CD4-positive, alpha-beta T cell (primary cell): ENCODE results near the gene HMCN1. TPM values are rescaled to one million over a fixed set of nuclear protein-coding genes. Genes with fewer than 3 reads are reported as not detected.

Source experiments
- ATAC-seq: fragments of 200-7000 bp; cut with Tn5 transposase; one replicate; pipeline ENCODE4 v1.10.0; 2022; ENCODE audit warnings: mild to moderate bottlenecking; ENCODE audit not compliant: poor library complexity
- CTCF ChIA-PET: fragments of 350-600 bp; sonication (Branson Sonifier 250); formaldehyde crosslinking; loops from one replicate; lab custom pipeline; 2021; ENCODE audit warnings: antibody characterized with exemption, inconsistent platforms; lab: Charles Lee
- POLR2A ChIA-PET: fragments of 350-600 bp; sonication (Branson Sonifier 250); formaldehyde crosslinking; loops from one replicate; lab custom pipeline; 2021; ENCODE audit warnings: antibody characterized with exemption, inconsistent platforms; lab: Charles Lee
- DNase-seq, 14 experiments: peaks; one replicate each; pipeline ENCODE4 v3.0.0-alpha.2; 2013 to 2020; ENCODE audit warnings: mixed read lengths in 2 of 14
- H3K27ac ChIP-seq, 2 donors: one replicate each; pipeline versions ENCODE4 v1.5.1 to v1.7.0; 2013; ENCODE audit warnings: low read length in 2 of 2, low read depth in 1 of 2, mild to moderate bottlenecking in 1 of 2
- H3K27me3 ChIP-seq, 2 experiments: 1 replicate in 1 of 2; 2 replicates in 1 of 2; pipeline versions ENCODE4 v1.6.1 to v1.7.0; 2013; ENCODE audit warnings: low read length in 2 of 2, control low read depth in 1 of 2, mild to moderate bottlenecking in 1 of 2, moderate library complexity in 1 of 2; ENCODE audit not compliant: insufficient read depth in 2 of 2, control insufficient read depth in 1 of 2
- H3K36me3 ChIP-seq: one replicate; pipeline ENCODE4 v1.6.1; 2013; ENCODE audit warnings: low read length, control low read depth; ENCODE audit not compliant: insufficient read depth
- H3K4me1 ChIP-seq: one replicate; pipeline ENCODE4 v1.6.1; 2013; ENCODE audit warnings: low read length, control low read depth; ENCODE audit not compliant: insufficient read depth
- H3K4me3 ChIP-seq: one replicate; pipeline ENCODE4 v1.5.1; 2013; ENCODE audit warnings: mild to moderate bottlenecking, low read length, moderate library complexity
- H3K9me3 ChIP-seq, 2 experiments: 1 replicate in 1 of 2; 2 replicates in 1 of 2; pipeline versions ENCODE4 v1.6.1 to v1.7.0; 2013; ENCODE audit warnings: low read length in 2 of 2, mild to moderate bottlenecking in 2 of 2, control low read depth in 1 of 2, moderate library complexity in 1 of 2; ENCODE audit not compliant: control insufficient read depth in 1 of 2, insufficient read depth in 1 of 2
- H3K27ac Mint-ChIP-seq: one replicate; pipeline ENCODE4 v1.8.0; 2020; ENCODE audit warnings: mixed read lengths
- H3K27me3 Mint-ChIP-seq: one replicate; pipeline ENCODE4 v1.8.0; 2021; ENCODE audit warnings: mixed read lengths
- H3K36me3 Mint-ChIP-seq: one replicate; pipeline ENCODE4 v1.8.0; 2021; ENCODE audit warnings: low read depth, mixed read lengths
- H3K4me1 Mint-ChIP-seq: one replicate; pipeline ENCODE4 v1.8.0; 2021; ENCODE audit warnings: low read depth, mixed read lengths
- H3K4me3 Mint-ChIP-seq: one replicate; pipeline ENCODE4 v1.8.0; 2020; ENCODE audit warnings: mild to moderate bottlenecking, mixed read lengths
- H3K9me3 Mint-ChIP-seq: one replicate; pipeline ENCODE4 v1.8.0; 2020; ENCODE audit warnings: mixed read lengths
- CTCF ChIP-seq: fragments of 200-600 bp; IDR thresholded peaks from one replicate; pipeline ENCODE4 v1.8.0; 2022; ENCODE audit warnings: antibody characterized with exemption, mild to moderate bottlenecking
- intact Hi-C, 2 experiments: fragments of 100-400 bp; cut with DNase I in 1 of 2; cut with micrococcal nuclease in 1 of 2; formaldehyde crosslinking; loops; one replicate each; pipeline versions ENCODE4 v1.15.1 to v1.9.0; 2023 to 2025; cut with DNase I, micrococcal nuclease
- total RNA-seq, 174 experiments: library from RNA in 2 of 174; stranded (reverse) in 2 of 174; gene quantifications; one replicate each; pipeline ENCODE4 v1.2.3 and lab custom pipeline; 2021 to 2026

The HMCN1 gene
- total RNA-seq, 2 experiments from 2014 or later = 0.14 TPM

DNA sequence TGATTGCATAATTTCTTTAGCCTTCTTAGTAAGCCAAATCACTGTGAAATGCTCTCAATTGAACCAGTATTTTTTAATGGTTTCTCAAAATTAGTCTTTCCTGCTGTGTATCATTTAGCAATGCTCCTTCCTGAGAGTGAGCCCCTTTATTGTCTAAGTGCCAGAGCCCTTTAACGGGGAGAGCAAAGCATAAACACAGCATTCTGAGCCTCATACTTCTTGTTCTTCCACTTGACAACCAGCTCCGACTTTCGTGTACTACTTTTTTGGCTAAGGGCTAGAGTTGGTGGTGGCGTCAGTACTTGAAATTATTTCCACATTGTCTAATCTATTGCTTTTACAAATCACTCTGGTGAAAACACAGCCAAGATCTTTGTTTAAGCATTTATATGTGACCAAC lies 341.8 kb downstream of the HMCN1 start:
- no peak overlapping the region for H3K27ac ChIP-seq
- DNase-seq = no peak
- H3K36me3 Mint-ChIP-seq = no peaks in the 10 kb centered on the region
- no peaks in the 10 kb centered on the region for H3K9me3 Mint-ChIP-seq
- ChIA-PET POLR2A (no interaction called here), CTCF (no interaction called here)
- no peak for TF ChIP-seq CTCF
- H3K4me1 Mint-ChIP-seq = no peaks in the 10 kb centered on the region
- intact Hi-C loops = no loop called here
- H3K4me3 ChIP-seq = no peak overlapping the region
- no peaks in the 10 kb centered on the region for H3K4me1 ChIP-seq
- H3K4me3 Mint-ChIP-seq = no peak overlapping the region
- H3K36me3 ChIP-seq = no peaks in the 10 kb centered on the region
- peaks cover 5% of the 10 kb centered on the region for H3K27me3 Mint-ChIP-seq
- no peaks in the 10 kb centered on the region for H3K9me3 ChIP-seq
- ATAC-seq = no peak
- H3K27ac Mint-ChIP-seq = no peak overlapping the region
- H3K27me3 ChIP-seq = no peaks in the 10 kb centered on the region

GRCh38 chr1:186078245-186078644 lies 344.1 kb downstream of the HMCN1 start:
- Histone ChIP-seq H3K36me3 (no peaks in the 10 kb centered on the region), H3K4me1 (no peaks in the 10 kb centered on the region), H3K27me3 (no peaks in the 10 kb centered on the region), H3K27ac (no peak overlapping the region), H3K4me3 (no peak overlapping the region), H3K9me3 (no peaks in the 10 kb centered on the region)
- ChIA-PET CTCF (no interaction called here), POLR2A (no interaction called here)
- no peak overlapping the region for H3K27ac Mint-ChIP-seq
- H3K36me3 Mint-ChIP-seq = no peaks in the 10 kb centered on the region
- no peak for DNase-seq
- H3K9me3 Mint-ChIP-seq = no peaks in the 10 kb centered on the region
- H3K4me3 Mint-ChIP-seq = no peak overlapping the region
- TF ChIP-seq CTCF = no peak
- intact Hi-C loops = no loop called here
- H3K27me3 Mint-ChIP-seq = peaks cover 5% of the 10 kb centered on the region
- no peak for ATAC-seq
- no peaks in the 10 kb centered on the region for H3K4me1 Mint-ChIP-seq

GRCh38 chr1:186079084-186079684 lies 345.0 kb downstream of the HMCN1 start:
- CTCF ChIA-PET = no interaction called here

More at GRCh38 chr1:186079084-186079684, 345.0 kb downstream of the HMCN1 start:
- no peak for TF ChIP-seq CTCF
- H3K9me3 Mint-ChIP-seq = no peaks in the 10 kb centered on the region
- no peak overlapping the region for H3K4me3 ChIP-seq
- H3K27ac Mint-ChIP-seq = no peak overlapping the region
- no peaks in the 10 kb centered on the region for H3K9me3 ChIP-seq
- no peaks in the 10 kb centered on the region for H3K4me1 ChIP-seq
- no peak for DNase-seq
- H3K4me1 Mint-ChIP-seq = no peaks in the 10 kb centered on the region
- no peaks in the 10 kb centered on the region for H3K36me3 Mint-ChIP-seq
- H3K27me3 Mint-ChIP-seq = peaks cover 5% of the 10 kb centered on the region
- H3K4me3 Mint-ChIP-seq = no peak overlapping the region
- H3K27me3 ChIP-seq = no peaks in the 10 kb centered on the region
- intact Hi-C loops = no loop called here
- ATAC-seq = no peak
- POLR2A ChIA-PET = no interaction called here
- no peaks in the 10 kb centered on the region for H3K36me3 ChIP-seq
- no peak overlapping the region for H3K27ac ChIP-seq
